ENCODE data around the gene DNAJA4. TPM values are rescaled to one million over a fixed set of nuclear protein-coding genes. Genes with fewer than 3 reads are reported as not detected.

The DNAJA4 gene
- total RNA-seq, 1 experiment from 2014 or later: 2.3 TPM

GRCh38 chr15:78280319-78281072 lies 16.1 kb downstream of the DNAJA4 start:
- no peak for DNase-seq (ENCODE audit: low read depth)

DNA sequence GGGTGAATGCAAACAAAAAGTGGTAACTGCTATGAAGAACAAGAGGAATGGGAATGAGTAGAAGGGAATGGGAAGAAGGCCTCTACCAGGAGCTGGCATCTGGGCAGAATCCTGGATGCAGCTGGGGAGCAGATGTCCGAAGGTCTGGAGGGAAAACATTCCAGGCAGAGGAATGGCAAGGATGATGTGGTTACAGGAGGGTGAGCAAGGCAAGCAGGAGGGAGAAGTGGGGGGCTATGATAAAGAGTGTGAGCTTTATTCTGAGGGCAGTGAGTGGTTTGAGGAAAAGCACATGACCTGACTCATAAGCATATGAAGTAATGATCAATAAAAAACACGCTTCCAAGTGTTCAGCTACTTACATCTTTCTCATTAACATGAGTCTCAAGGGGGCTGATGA lies 18.0 kb downstream of the DNAJA4 start:
- no peak for DNase-seq (ENCODE audit: low read depth)

- DNase-seq (ENCODE audit: low read depth): no peak
These were observed 20.4 kb downstream of the DNAJA4 start for GRCh38 chr15:78284758-78285157.

GRCh38 chr15:78290222-78290621 lies 25.9 kb downstream of the DNAJA4 start:
- no peak for DNase-seq (ENCODE audit: low read depth)

DNA sequence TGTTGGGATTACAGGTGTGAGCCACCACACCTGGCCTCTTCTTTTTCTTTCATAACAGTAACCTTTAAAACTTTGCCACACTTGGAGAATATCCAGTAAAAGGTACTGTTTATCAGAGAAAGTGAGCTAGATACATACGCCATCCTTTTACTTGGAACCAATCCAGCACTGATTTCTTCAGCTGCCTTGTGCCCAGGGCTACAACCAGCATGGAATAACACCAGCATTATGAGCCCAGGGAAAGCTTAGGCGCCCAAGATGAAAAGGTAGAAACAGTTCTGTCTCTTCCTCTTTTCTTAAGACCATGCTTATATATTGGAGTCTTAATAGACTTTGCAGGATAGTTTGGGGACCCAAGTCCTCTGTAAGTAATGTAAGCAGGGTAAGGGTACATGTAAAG lies 26.7 kb downstream of the DNAJA4 start:
- no peak for DNase-seq (ENCODE audit: low read depth)

GRCh38 chr15:78291698-78292097 lies 27.3 kb downstream of the DNAJA4 start:
- no peak for DNase-seq (ENCODE audit: low read depth)

GRCh38 chr15:78292219-78292618 lies 27.9 kb downstream of the DNAJA4 start:
- no peak for DNase-seq (ENCODE audit: low read depth)

- peak; percentile 92 for DNase-seq (ENCODE audit: low read depth)
These were observed 35.0 kb downstream of the DNAJA4 start, which contains the start of gene SKIC8 for GRCh38 chr15:78299101-78299930. SKIC8 (minus strand) TSS chr15:78299609; CDS start chr15:78295686, 3,923 bp downstream.

DNA sequence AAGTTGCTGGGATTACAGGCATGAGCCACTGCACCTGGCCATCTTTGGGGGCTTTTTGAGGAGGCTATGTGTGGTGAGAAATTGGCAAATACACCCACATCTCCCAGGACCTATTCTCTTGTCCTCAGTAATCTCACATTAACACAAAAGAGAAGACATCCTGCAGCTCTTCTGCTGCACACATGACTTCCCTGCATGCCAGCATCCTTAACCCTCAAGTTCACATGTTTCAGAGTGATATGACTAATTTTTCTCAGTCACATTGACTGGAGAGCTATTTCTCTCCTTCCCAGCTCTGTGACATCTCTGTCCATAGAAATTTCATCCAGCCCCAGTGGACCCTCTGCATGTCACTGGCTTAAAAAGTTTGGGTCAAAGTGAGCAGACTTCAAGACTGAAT lies 37.0 kb downstream of the DNAJA4 start:
- no peak for DNase-seq (ENCODE audit: low read depth)

DNA sequence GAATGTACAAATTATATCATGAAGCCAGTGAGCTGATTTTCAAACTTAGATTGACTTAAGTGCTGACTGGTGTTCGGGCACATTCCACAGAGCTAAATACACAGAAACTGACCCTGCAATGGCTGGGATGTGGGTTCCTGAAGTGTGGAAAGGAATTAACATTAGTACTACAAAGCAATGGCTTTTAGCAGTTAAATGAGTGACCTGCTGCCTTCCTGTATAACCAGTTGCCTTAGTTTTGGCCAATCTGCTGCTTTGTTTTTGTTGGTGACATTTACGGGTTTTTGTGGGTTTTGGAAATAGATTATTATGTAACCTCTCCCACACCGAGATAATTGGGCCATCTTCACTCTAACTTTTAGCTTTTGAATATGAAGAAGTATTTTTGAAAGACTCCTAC lies 37.5 kb downstream of the DNAJA4 start:
- peak; percentile 38 for DNase-seq (ENCODE audit: low read depth)

- peak; percentile 79 for DNase-seq (ENCODE audit: low read depth)
These were observed 38.4 kb downstream of the DNAJA4 start for GRCh38 chr15:78302579-78303312.

DNA sequence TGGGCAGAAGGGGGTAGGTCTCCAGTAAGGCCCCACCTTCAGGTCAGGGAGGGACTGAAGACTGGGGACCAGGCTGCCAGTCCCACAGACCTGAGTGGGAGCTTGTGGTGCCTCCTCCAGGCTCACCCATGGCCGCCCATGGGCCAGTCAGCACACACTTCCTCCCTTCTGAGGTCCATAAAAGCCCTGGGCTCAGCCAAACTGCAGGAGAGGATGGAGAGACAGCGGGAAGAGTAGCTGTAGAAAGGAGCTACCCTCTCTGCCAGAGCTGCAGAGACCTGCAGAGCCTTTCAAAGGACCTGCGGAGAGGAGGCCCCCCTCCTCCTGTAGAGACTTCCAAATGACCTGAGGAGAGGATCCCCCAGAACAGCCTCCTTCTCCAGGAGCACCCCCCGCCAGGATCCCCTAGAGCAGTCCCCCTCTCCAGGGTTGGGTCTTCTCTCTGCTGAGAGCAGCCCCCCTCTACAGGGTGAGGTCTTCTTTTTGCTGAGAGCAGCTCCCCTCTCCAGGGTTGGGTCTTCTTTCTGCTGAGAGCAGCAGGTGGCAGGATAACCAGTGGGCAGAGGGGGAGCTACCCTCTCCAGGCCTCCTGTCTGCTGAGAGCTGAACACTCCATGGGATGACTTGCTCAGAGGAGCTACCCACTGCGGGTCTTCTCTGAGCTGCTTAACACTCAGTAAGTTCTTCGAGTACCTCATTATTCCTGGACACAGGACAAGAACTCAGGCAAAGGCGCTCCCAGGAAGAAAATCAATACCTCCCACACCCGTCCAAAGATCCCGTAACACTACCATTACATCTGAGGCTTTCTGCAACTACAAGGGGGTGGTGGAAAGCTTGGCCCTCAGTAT lies 40.1 kb downstream of the DNAJA4 start:
- DNase-seq (ENCODE audit: low read depth): no peak

GRCh38 chr15:78306176-78306774 lies 41.9 kb downstream of the DNAJA4 start:
- DNase-seq (ENCODE audit: low read depth): peak; percentile 80

DNA sequence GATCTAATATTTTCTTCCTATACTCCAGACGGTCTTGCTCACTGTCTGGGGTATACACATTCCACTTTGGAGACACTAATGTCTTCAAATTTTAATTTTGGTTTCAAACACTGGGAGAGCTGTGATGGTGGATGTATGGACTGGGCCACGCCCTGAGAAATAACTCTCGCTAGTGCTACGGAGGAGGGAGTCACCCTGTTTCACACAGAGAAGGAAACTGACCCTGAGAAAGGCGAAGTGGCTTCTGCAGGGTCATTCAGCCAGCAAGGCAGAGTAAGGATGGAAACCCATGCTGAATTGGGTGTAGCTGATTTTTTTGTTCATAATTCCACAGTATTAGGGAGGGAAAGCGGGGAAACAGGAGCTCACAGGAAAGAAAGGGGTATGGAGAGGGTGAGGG lies 43.6 kb downstream of the DNAJA4 start:
- no peak for DNase-seq (ENCODE audit: low read depth)

GRCh38 chr15:78308422-78309032 lies 44.2 kb downstream of the DNAJA4 start:
- DNase-seq (ENCODE audit: low read depth): peak; percentile 42

DNA sequence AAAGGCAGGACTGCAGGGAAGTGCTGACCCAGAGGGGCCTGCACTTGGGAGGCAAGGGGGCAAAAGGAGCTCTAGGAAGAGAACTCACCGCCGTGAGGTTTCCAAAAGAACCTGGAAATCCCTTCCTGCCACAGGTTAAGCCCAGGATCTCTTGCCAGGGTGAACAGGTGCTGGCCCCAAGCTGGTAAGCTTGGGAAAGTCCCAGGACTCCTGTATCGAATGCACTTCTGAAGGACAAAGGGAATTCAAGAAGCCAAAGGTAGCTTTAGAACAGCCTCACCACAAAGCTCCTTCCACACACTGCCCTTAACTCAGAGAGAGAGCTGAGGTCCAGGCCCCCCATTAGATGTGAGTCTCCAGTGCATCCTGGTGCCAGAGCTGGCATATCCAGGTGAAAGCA lies 46.9 kb downstream of the DNAJA4 start:
- DNase-seq (ENCODE audit: low read depth): no peak

GRCh38 chr15:78312536-78312935 lies 48.2 kb downstream of the DNAJA4 start:
- no peak for DNase-seq (ENCODE audit: low read depth)

- DNase-seq (ENCODE audit: low read depth): no peak
These were observed 48.6 kb downstream of the DNAJA4 start for GRCh38 chr15:78312957-78313356.

- no peak for DNase-seq (ENCODE audit: low read depth)
These were observed 49.0 kb downstream of the DNAJA4 start for GRCh38 chr15:78313383-78313782.

DNA sequence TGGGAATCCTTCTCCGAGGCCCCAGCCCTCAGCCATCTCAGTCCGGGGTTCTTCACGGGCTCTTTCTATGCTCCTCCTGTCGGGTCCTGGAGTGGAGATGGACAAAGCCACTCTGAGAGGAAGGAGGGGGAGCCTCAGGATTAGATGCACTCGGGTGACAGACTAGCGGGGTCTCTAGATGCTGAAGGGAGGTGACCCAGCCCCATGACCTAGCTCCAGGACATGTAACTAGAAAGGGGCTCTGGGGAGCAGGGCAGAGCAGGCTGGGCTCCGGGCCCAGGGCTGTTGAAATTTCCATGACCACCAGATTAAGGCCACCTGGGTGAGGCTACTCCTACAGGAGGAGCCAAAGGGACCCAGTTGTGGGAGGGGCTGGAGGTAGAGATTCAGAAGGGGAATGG lies 49.8 kb downstream of the DNAJA4 start:
- no peak for DNase-seq (ENCODE audit: low read depth)

Measured in M059J (cell line).